Right cardiac atrium (tissue), 5 donors: ENCODE results near the gene ALDH16A1. TPM values are rescaled to one million over a fixed set of nuclear protein-coding genes. Genes with fewer than 3 reads are reported as not detected.
A peak's percentile ranks its signal among the peaks of the same experiment; 100 is the strongest.

ENCODE experiments used
- ATAC-seq, 2 donors: fragments of 200-7000 bp; cut with Tn5 transposase; one replicate each; pipeline versions ENCODE4 v1.8.0 to v1.9.1; 2020; ENCODE audit warnings: moderate library complexity in 2 of 2, mild to moderate bottlenecking in 1 of 2
- DNase-seq, 3 donors: peaks; one replicate each; pipeline ENCODE4 v3.0.0-alpha.2; 2020
- H3K27ac ChIP-seq: one replicate; pipeline ENCODE4 v1.5.1; 2013; ENCODE audit warnings: mild to moderate bottlenecking, low read length, control low read depth, moderate library complexity
- H3K27me3 ChIP-seq: one replicate; pipeline ENCODE4 v1.6.1; 2013; ENCODE audit not compliant: control insufficient read depth, insufficient read depth
- H3K4me1 ChIP-seq: one replicate; pipeline ENCODE4 v1.6.1; 2013; ENCODE audit warnings: low read length; ENCODE audit not compliant: control insufficient read depth, insufficient read depth
- H3K4me3 ChIP-seq: one replicate; pipeline ENCODE4 v1.5.1; 2013; ENCODE audit warnings: low read length, control low read depth
- H3K9me3 ChIP-seq: one replicate; pipeline ENCODE4 v1.6.1; 2013; ENCODE audit warnings: low read length; ENCODE audit not compliant: control insufficient read depth
- WGBS: extraction: QIAGEN DNeasy Blood & Tissue Kit; methylation state at CpG from one replicate; pipeline ENCODE4 v1.1.7; 2013; 5-methylcytosine and 5-hydroxymethylcytosine counted together
- intact Hi-C, 4 donors: fragments of 100-400 bp; cut with DNase I; formaldehyde crosslinking; loops; one replicate each; pipeline versions ENCODE4 v1.11.0 to v1.14.0; 2022 to 2023
- polyA plus RNA-seq: library from polyadenylated mRNA; stranded (reverse); fragments of 200-250 nt; gene quantifications from one replicate; pipeline ENCODE4 v1.2.3, GENCODE V29; 2013
- total RNA-seq, 4 donors: library from RNA; stranded (reverse); fragmentation: NEBNext Ultra II Directional; extraction: Animal tissue kit (Norgen Biotek cat#: 25700); gene quantifications; one replicate each; pipeline ENCODE4 v1.2.1, GENCODE V29; 2021
- donor health status: healthy with polysubstance abuse.
- donor health status: DM: no; HTN: yes; CAD: no.
- donor health status: DM: no; HTN: no; CAD: no.
- donor health status: DM: no; HTN: yes; CAD: no; lungs with severe emphysema.
- donor health status: DM: yes; HTN: yes; CAD: no.

ALDH16A1 gene
- total and polyA plus RNA-seq, 5 donors = 9.3 to 17.7 (median 11.4) TPM

- WGBS = 49% methylated on average over 27 of the region's 27 CpGs
- Histone ChIP-seq H3K4me3 (no peak overlapping the region), H3K27ac (no peak overlapping the region), H3K9me3 (no peaks in the 10 kb centered on the region), H3K4me1 (no peaks in the 10 kb centered on the region), H3K27me3 (no peaks in the 10 kb centered on the region)
- intact Hi-C loops = loop anchor here in 2 of 4 donors (2.0 kb wide), 1 partner anchor 71 kb away; no protein-coding TSS in a partner anchor
- ATAC-seq (peak; percentile 39 to 41), DNase-seq (peak; percentile 68 to 85 (median 84))
These were observed 23.2 kb downstream of the ALDH16A1 start for GRCh38 chr19:49475995-49476880.

GRCh38 chr19:49479975-49480628, 27.1 kb downstream of the ALDH16A1 start:
- ATAC-seq (no peak), DNase-seq (no peak)
- no peaks in the 10 kb centered on the region for H3K27me3 ChIP-seq
- no peak overlapping the region for H3K4me3 ChIP-seq
- no peaks in the 10 kb centered on the region for H3K4me1 ChIP-seq
- intact Hi-C loops = no loop called here
- H3K27ac ChIP-seq = no peak overlapping the region
- WGBS = 95% methylated on average over 14 of the region's 14 CpGs
- H3K9me3 ChIP-seq = no peaks in the 10 kb centered on the region

- H3K27me3 ChIP-seq = no peaks in the 10 kb centered on the region
- intact Hi-C loops = no loop called here
- H3K27ac ChIP-seq = no peak overlapping the region
- DNase-seq (no peak), ATAC-seq (no peak)
- H3K4me3 ChIP-seq = no peak overlapping the region
- H3K9me3 ChIP-seq = no peaks in the 10 kb centered on the region
- 84% methylated on average over 7 of the region's 7 CpGs for WGBS
- H3K4me1 ChIP-seq = no peaks in the 10 kb centered on the region
These were observed 28.1 kb downstream of the ALDH16A1 start for GRCh38 chr19:49481020-49481683.

- H3K4me1 ChIP-seq = peaks cover 6% of the 10 kb centered on the region
- no peak for ATAC-seq
These were observed 33.2 kb downstream of the ALDH16A1 start for GRCh38 chr19:49486232-49486631.

GRCh38 chr19:49486710-49487276, 33.8 kb downstream of the ALDH16A1 start:
- no peak overlapping the region for H3K4me3 ChIP-seq
- ATAC-seq = no peak
- H3K27me3 ChIP-seq = no peaks in the 10 kb centered on the region
- intact Hi-C loops = no loop called here
- 65% methylated on average over 23 of the region's 23 CpGs for WGBS
- H3K27ac ChIP-seq = peak overlapping the region; percentile 72
- no peak for DNase-seq
- H3K9me3 ChIP-seq = no peaks in the 10 kb centered on the region
- peaks cover 6% of the 10 kb centered on the region for H3K4me1 ChIP-seq

More at GRCh38 chr19:49486232-49486631, 33.2 kb downstream of the ALDH16A1 start:
- WGBS = 93% methylated on average over 7 of the region's 7 CpGs
- intact Hi-C loops = no loop called here
- Histone ChIP-seq H3K4me3 (no peak overlapping the region), H3K9me3 (no peaks in the 10 kb centered on the region), H3K27me3 (no peaks in the 10 kb centered on the region), H3K27ac (no peak overlapping the region)
- no peak for DNase-seq

GRCh38 chr19:49487277-49488045, 34.4 kb downstream of the ALDH16A1 start, which contains the start of gene RPL13A:
Gene RPL13A, plus strand, starts transcription at chr19:49487608. Its CDS starts 22 bp downstream, at chr19:49487630.
- DNase-seq = peak; percentile 100
- ATAC-seq = peak; percentile 95 to 98
- peak within 1 kb of the TSS; percentile 88 for H3K4me3 ChIP-seq
- peak within 1 kb of the TSS; percentile 82 for H3K27ac ChIP-seq
- H3K9me3 ChIP-seq = no peaks in the 10 kb centered on the region
- no peaks in the 10 kb centered on the region for H3K27me3 ChIP-seq
- intact Hi-C loops = no loop called here
- peaks cover 6% of the 10 kb centered on the region for H3K4me1 ChIP-seq
- WGBS = under 1% methylated on average over 57 of the region's 57 CpGs

- ATAC-seq = no peak
- WGBS = 2% methylated on average over 26 of the region's 26 CpGs
These were observed 35.2 kb downstream of the ALDH16A1 start for GRCh38 chr19:49488046-49488862.

GRCh38 chr19:49488863-49489537, 36.0 kb downstream of the ALDH16A1 start:
- no peak for ATAC-seq
- Histone ChIP-seq H3K4me1 (peaks cover 6% of the 10 kb centered on the region), H3K9me3 (no peaks in the 10 kb centered on the region), H3K27ac (peak overlapping the region; percentile 37), H3K27me3 (no peaks in the 10 kb centered on the region), H3K4me3 (peak overlapping the region; percentile 88)
- intact Hi-C loops = no loop called here
- no peak for DNase-seq
- WGBS = 24% methylated on average over 15 of the region's 15 CpGs

More at GRCh38 chr19:49488046-49488862, 35.2 kb downstream of the ALDH16A1 start:
- Histone ChIP-seq H3K4me1 (peaks cover 6% of the 10 kb centered on the region), H3K27me3 (no peaks in the 10 kb centered on the region), H3K4me3 (peak overlapping the region; percentile 88), H3K27ac (peak overlapping the region; percentile 82), H3K9me3 (no peaks in the 10 kb centered on the region)
- no peak for DNase-seq
- intact Hi-C loops = no loop called here

DNA sequence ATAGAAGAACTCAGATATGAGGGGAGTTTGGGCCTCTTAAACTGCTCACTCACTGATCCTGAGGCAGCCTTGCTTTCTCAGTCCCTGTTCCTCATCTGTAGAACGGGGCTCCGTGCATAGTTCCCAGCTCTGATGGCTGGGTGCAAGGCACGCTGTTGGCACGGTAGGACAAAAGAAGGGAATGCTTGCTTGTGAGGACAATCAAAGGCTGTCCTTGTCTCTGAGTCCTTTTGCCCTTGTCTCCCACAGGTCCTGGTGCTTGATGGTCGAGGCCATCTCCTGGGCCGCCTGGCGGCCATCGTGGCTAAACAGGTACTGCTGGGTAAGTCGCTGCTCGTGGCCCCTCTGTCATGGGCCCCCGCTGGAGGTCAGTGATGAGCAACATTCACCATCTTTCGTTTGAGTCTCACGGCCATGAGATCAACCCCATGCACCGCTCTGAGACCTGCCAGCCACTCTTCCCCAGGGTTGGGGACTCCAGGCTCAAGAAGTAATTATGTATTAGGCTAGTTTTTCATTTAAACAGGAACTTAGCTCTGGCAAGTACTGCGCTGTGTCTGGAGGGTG, 36.7 kb downstream of the ALDH16A1 start:
- intact Hi-C loops = no loop called here
- 62% methylated on average over 15 of the region's 15 CpGs for WGBS
- no peak for ATAC-seq
- peak overlapping the region; percentile 88 for H3K4me3 ChIP-seq
- no peaks in the 10 kb centered on the region for H3K27me3 ChIP-seq
- H3K9me3 ChIP-seq = no peaks in the 10 kb centered on the region
- H3K27ac ChIP-seq = peak overlapping the region; percentile 12
- DNase-seq = no peak
- H3K4me1 ChIP-seq = peaks cover 6% of the 10 kb centered on the region
